Kidney (tissue), 14 donors: ENCODE results near the gene GRB7. TPM values are rescaled to one million over a fixed set of nuclear protein-coding genes. Genes with fewer than 3 reads are reported as not detected.

Experiments used
- DNase-seq, 5 donors: peaks; one replicate each; pipeline ENCODE4 v3.0.0-alpha.2; 2013 to 2020
- FAIRE-seq: peaks from 2 replicates; lab custom pipeline; 2012; peaks lifted over from hg19 to GRCh38; lab: Jason Lieb, UNC
- H3K27ac ChIP-seq, 2 donors: one replicate each; pipeline ENCODE4 v1.7.0; 2013; ENCODE audit warnings: low read depth in 2 of 2, low read length in 2 of 2, inconsistent platforms in 1 of 2
- H3K27me3 ChIP-seq: one replicate; pipeline ENCODE4 v1.7.1; 2013; ENCODE audit warnings: low read length, inconsistent platforms; ENCODE audit not compliant: control insufficient read depth, insufficient read depth
- H3K36me3 ChIP-seq, 3 donors: one replicate each; pipeline versions ENCODE4 v1.7.0 to v1.7.1; 2013; ENCODE audit warnings: low read length in 3 of 3, control low read depth in 1 of 3, inconsistent platforms in 1 of 3; ENCODE audit not compliant: insufficient read depth in 3 of 3, control insufficient read depth in 2 of 3
- H3K4me1 ChIP-seq, 3 donors: one replicate each; pipeline versions ENCODE4 v1.7.0 to v1.7.1; 2013; ENCODE audit warnings: low read length in 3 of 3, inconsistent platforms in 1 of 3, low read depth in 1 of 3; ENCODE audit not compliant: control insufficient read depth in 2 of 3, insufficient read depth in 2 of 3
- H3K4me3 ChIP-seq, 3 donors: one replicate each; pipeline versions ENCODE4 v1.7.0 to v1.8.1; 2013; ENCODE audit warnings: low read length in 3 of 3, control low read depth in 1 of 3, inconsistent platforms in 1 of 3
- H3K9ac ChIP-seq, 3 donors: one replicate each; pipeline versions ENCODE4 v1.7.0 to v1.7.1; 2013; ENCODE audit warnings: low read length in 3 of 3, control low read depth in 1 of 3, inconsistent platforms in 1 of 3
- H3K9me3 ChIP-seq, 3 donors: one replicate each; pipeline versions ENCODE4 v1.7.0 to v1.7.1; 2013; ENCODE audit warnings: low read length in 3 of 3, control low read depth in 1 of 3, inconsistent platforms in 1 of 3; ENCODE audit not compliant: control insufficient read depth in 2 of 3, insufficient read depth in 1 of 3
- intact Hi-C: fragments of 100-400 bp; cut with DNase I; formaldehyde crosslinking; loops from one replicate; pipeline ENCODE4 v1.11.1; 2022
- polyA plus RNA-seq: library from polyadenylated mRNA; stranded (reverse); fragments of 350-450 nt; fragmentation: Illumina TruSeq; extraction: RNeasy Lipid Tissue Mini Kit (QIAGEN cat#74804); gene quantifications from one replicate; pipeline ENCODE4 v1.2.3, GENCODE V29; 2014; ENCODE audit warnings: low read depth, low replicate concordance; ENCODE audit not compliant: insufficient read depth
- total RNA-seq: library from RNA; stranded (reverse); fragmentation: NEBNext Ultra II Directional; extraction: Animal tissue kit (Norgen Biotek cat#: 25700); gene quantifications from one replicate; pipeline ENCODE4 v1.2.1, GENCODE V29; 2021
- TF ChIP-seq, protein P1 (sequence below): IDR thresholded peaks from 3 replicates; pipeline ENCODE4 v1.5.1; 2012; ENCODE audit warnings: mild to moderate bottlenecking, moderate library complexity, borderline replicate concordance; ENCODE audit not compliant: insufficient read depth; ENCODE audit errors: extremely low read depth
- donor health status: control.
- donor health status: control.
- donor health status: control.
- donor health status: control.
- donor health status: control.
- donor health status: DM: yes; HTN: yes; CAD: no.
- donor health status: Normal renal cell carcinoma (clear cell type).

GRB7 gene
- total and polyA plus RNA-seq, 2 donors from 2014 or later = 20.9 to 72.5 TPM

- peak in 4 of 5 donors; percentile 76 to 89 (median 86) for DNase-seq
- H3K27me3 ChIP-seq = no peaks in the 10 kb centered on the region
- peaks cover 0 to 24% (median 21%) of the 10 kb centered on the region in 3 donors for H3K4me1 ChIP-seq
Observed at GRCh38 chr17:39752241-39752881, 14.6 kb downstream of the GRB7 start.

GRCh38 chr17:39753514-39754160 lies 15.9 kb downstream of the GRB7 start:
- Histone ChIP-seq H3K27ac (peak overlapping the region; percentile 89 to 91), H3K4me1 (peaks cover 0 to 24% (median 21%) of the 10 kb centered on the region in 3 donors), H3K27me3 (no peaks in the 10 kb centered on the region), H3K9ac (peak overlapping the region in 2 of 3 donors; percentile 39 to 53), H3K9me3 (no peaks in the 10 kb centered on the region), H3K4me3 (peak overlapping the region in 2 of 3 donors; percentile 16 to 69), H3K36me3 (no peaks in the 10 kb centered on the region)
- FAIRE-seq = no peak
- intact Hi-C loops = no loop called here
- TF ChIP-seq, protein P1, sequence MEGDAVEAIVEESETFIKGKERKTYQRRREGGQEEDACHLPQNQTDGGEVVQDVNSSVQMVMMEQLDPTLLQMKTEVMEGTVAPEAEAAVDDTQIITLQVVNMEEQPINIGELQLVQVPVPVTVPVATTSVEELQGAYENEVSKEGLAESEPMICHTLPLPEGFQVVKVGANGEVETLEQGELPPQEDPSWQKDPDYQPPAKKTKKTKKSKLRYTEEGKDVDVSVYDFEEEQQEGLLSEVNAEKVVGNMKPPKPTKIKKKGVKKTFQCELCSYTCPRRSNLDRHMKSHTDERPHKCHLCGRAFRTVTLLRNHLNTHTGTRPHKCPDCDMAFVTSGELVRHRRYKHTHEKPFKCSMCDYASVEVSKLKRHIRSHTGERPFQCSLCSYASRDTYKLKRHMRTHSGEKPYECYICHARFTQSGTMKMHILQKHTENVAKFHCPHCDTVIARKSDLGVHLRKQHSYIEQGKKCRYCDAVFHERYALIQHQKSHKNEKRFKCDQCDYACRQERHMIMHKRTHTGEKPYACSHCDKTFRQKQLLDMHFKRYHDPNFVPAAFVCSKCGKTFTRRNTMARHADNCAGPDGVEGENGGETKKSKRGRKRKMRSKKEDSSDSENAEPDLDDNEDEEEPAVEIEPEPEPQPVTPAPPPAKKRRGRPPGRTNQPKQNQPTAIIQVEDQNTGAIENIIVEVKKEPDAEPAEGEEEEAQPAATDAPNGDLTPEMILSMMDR = no peak
- DNase-seq = peak in 3 of 5 donors; percentile 62 to 79 (median 79)

More at GRCh38 chr17:39752241-39752881, 14.6 kb downstream of the GRB7 start:
- Histone ChIP-seq H3K36me3 (no peaks in the 10 kb centered on the region), H3K9ac (no peak overlapping the region), H3K27ac (no peak overlapping the region), H3K4me3 (no peak overlapping the region), H3K9me3 (no peaks in the 10 kb centered on the region)
- TF ChIP-seq, protein P1 = no peak
- FAIRE-seq = no peak
- intact Hi-C loops = no loop called here

DNA sequence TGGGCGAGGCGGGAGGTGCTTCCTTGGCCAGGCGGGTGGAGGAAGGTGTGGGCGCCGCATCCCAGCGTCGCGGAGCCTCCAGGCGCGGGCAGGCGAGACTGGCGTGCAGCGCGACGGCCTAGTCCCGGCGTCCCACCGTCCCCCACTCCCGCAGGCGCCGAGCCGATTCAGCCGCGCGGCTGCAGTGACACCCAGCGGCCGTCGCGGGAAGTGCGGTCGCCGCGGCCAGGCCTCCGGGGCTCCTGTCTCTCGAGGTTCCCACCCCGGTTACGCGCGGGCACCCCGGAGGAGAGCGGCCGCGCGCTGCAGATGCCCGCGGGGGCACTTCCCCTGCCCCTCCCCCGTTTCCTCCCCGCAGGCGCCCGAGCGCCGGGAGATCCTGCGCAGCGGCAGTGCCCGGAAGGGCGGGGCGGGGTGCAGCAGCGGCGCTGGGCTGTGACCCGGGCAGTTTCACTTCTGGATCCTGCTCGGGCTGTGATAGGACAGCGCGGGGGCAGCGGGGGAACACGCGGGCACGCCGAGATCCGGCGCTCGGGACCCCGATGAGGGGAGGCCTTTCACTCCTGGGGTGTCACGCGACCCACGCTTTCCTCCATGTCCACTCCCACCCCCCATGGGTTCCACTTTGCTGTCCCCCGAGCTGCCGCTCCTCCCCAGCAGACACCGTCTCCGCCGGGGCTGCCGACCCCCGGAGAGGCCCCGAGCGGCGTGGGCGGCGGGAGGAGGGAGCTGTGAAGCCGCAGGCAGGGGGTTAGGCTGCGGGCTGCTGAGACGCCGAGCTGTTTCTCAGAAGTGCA lies 16.6 kb downstream of the GRB7 start:
- TF ChIP-seq, protein P1 = peak; percentile 97
- peak overlapping the region; percentile 89 to 91 for H3K27ac ChIP-seq
- peak overlapping the region in 2 of 3 donors; percentile 46 to 69 for H3K4me3 ChIP-seq
- H3K36me3 ChIP-seq = no peaks in the 10 kb centered on the region
- peaks cover 0 to 24% (median 21%) of the 10 kb centered on the region in 3 donors for H3K4me1 ChIP-seq
- H3K9ac ChIP-seq = peak overlapping the region in 2 of 3 donors; percentile 72 to 78
- FAIRE-seq (no peak), DNase-seq (peak; percentile 94 to 98 (median 96))
- H3K27me3 ChIP-seq = no peaks in the 10 kb centered on the region
- intact Hi-C loops = no loop called here
- H3K9me3 ChIP-seq = no peaks in the 10 kb centered on the region
